Loucy (cell line): ENCODE results near the gene FITM1.
"Not testable (repeated sequence)": the region's sequence is repeated elsewhere in the genome, so short reads cannot be mapped to it uniquely, and the experiment has no call there.

Experiments
- H2AFZ ChIP-seq: fragments of 200-600 bp; sonication (generic); 2 replicates; pipeline ENCODE4 v1.6.0; 2016; ENCODE audit warnings: antibody characterized with exemption, mild to moderate bottlenecking, low read length, moderate library complexity
- H3F3A ChIP-seq: fragments of 200-600 bp; 2 replicates; pipeline ENCODE4 v1.6.0; 2016; ENCODE audit warnings: antibody characterized with exemption, low read depth, mild to moderate bottlenecking
- H3K27me3 ChIP-seq: fragments of 200-600 bp; sonication (generic); 2 replicates; pipeline ENCODE4 v1.6.1; 2014; ENCODE audit warnings: low read length, mild to moderate bottlenecking; ENCODE audit not compliant: insufficient read depth, poor library complexity, severe bottlenecking
- H3K36me3 ChIP-seq: fragments of 200-600 bp; sonication (generic); 2 replicates; pipeline ENCODE4 v1.6.1; 2016; ENCODE audit warnings: low read length; ENCODE audit not compliant: insufficient read depth
- H3K4me1 ChIP-seq: fragments of 200-600 bp; sonication (generic); 2 replicates; pipeline ENCODE4 v1.5.1; 2014; ENCODE audit warnings: low read length, mild to moderate bottlenecking; ENCODE audit not compliant: insufficient read depth, poor library complexity, severe bottlenecking
- H3K4me2 ChIP-seq: fragments of 200-600 bp; sonication (generic); 2 replicates; pipeline ENCODE4 v1.6.0; 2014; ENCODE audit warnings: antibody characterized with exemption, low read length, low read depth, mild to moderate bottlenecking; ENCODE audit not compliant: poor library complexity, severe bottlenecking
- H3K4me3 ChIP-seq: fragments of 200-600 bp; sonication (generic); 2 replicates; pipeline ENCODE4 v1.5.1; 2014; ENCODE audit warnings: low read length, mild to moderate bottlenecking, mixed read lengths; ENCODE audit not compliant: poor library complexity, severe bottlenecking
- H3K79me2 ChIP-seq: fragments of 200-600 bp; sonication (generic); 2 replicates; pipeline ENCODE4 v1.6.1; 2014; ENCODE audit warnings: low read length; ENCODE audit not compliant: insufficient read depth
- H3K9ac ChIP-seq: fragments of 200-600 bp; sonication (generic); 2 replicates; pipeline ENCODE4 v1.6.0; 2014; ENCODE audit warnings: mild to moderate bottlenecking, low read depth, low read length, moderate library complexity; ENCODE audit not compliant: poor library complexity, severe bottlenecking
- H3K9me2 ChIP-seq: fragments of 200-600 bp; sonication (generic); replicated peaks from 2 replicates; pipeline ENCODE4 v1.6.1; 2016; ENCODE audit warnings: low read depth, low read length, mixed read lengths
- H3K9me3 ChIP-seq: fragments of 200-600 bp; sonication (generic); 2 replicates; pipeline ENCODE4 v1.6.1; 2014; ENCODE audit warnings: mild to moderate bottlenecking, antibody characterized with exemption, low read length, low read depth; ENCODE audit not compliant: insufficient read depth
- H4K20me1 ChIP-seq: fragments of 200-600 bp; sonication (generic); 2 replicates; pipeline ENCODE4 v1.6.0; 2014; ENCODE audit warnings: antibody characterized with exemption, low read length, mild to moderate bottlenecking; ENCODE audit not compliant: insufficient read depth, poor library complexity, severe bottlenecking
- EZH2phosphoT487 ChIP-seq: fragments of 200-600 bp; IDR thresholded peaks from 2 replicates; pipeline ENCODE4 v1.6.1; 2018; ENCODE audit warnings: antibody characterized with exemption, mild to moderate bottlenecking, moderate library complexity, borderline replicate concordance
- TF ChIP-seq, protein P1 (sequence below): fragments of 200-600 bp; sonication (generic); conservative IDR thresholded peaks from 2 replicates; pipeline ENCODE4 v1.5.1; 2014; ENCODE audit warnings: mild to moderate bottlenecking, antibody characterized with exemption, low read length

The FITM1 gene

DNA sequence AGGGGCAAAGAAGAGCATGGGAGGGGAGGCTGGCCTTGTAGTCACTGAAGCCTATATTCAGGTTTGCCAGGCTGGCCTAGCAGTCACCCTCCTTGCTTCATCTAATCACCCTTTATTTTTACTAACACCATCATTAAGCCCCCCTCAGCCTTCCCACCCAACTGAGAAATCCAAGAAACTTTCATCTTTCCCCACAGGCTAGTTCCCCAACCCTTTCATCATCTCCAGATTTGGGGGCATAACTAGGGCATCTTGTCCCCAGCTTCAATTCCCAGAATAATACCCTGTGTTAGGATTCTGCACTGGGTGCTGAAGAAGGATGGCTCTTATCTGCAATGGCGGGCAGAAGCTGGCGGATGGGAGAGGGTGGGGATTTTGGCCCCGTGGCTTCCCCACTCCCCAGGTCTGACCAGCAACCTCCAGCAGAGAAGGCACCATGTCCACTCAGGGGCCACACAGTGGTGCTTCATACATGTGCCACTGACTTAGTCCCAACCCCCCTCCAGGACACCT lies 29.4 kb upstream of the FITM1 start:
- Histone ChIP-seq H4K20me1 (no peaks in the 10 kb centered on the region), H3K27me3 (no peaks in the 10 kb centered on the region), H3K4me3 (no peak overlapping the region), H3K9ac (no peak overlapping the region), H3F3A (no peaks in the 10 kb centered on the region), H3K9me2 (no peaks in the 10 kb centered on the region), H3K36me3 (no peaks in the 10 kb centered on the region; the same call in 1 of the 2 replicates), H3K79me2 (peaks cover 11% of the 10 kb centered on the region; the same call in 1 of the 2 replicates), H3K9me3 (no peaks in the 10 kb centered on the region), H3K4me1 (peaks cover 6% of the 10 kb centered on the region), H2AFZ (no peak overlapping the region), H3K4me2 (no peak overlapping the region)
- TF ChIP-seq EZH2phosphoT487: no peak
- TF ChIP-seq, protein P1, sequence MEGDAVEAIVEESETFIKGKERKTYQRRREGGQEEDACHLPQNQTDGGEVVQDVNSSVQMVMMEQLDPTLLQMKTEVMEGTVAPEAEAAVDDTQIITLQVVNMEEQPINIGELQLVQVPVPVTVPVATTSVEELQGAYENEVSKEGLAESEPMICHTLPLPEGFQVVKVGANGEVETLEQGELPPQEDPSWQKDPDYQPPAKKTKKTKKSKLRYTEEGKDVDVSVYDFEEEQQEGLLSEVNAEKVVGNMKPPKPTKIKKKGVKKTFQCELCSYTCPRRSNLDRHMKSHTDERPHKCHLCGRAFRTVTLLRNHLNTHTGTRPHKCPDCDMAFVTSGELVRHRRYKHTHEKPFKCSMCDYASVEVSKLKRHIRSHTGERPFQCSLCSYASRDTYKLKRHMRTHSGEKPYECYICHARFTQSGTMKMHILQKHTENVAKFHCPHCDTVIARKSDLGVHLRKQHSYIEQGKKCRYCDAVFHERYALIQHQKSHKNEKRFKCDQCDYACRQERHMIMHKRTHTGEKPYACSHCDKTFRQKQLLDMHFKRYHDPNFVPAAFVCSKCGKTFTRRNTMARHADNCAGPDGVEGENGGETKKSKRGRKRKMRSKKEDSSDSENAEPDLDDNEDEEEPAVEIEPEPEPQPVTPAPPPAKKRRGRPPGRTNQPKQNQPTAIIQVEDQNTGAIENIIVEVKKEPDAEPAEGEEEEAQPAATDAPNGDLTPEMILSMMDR: no peak

GRCh38 chr14:24102357-24103048 lies 28.0 kb upstream of the FITM1 start:
- Histone ChIP-seq H3K9ac (no peak overlapping the region), H3K4me1 (no peaks in the 10 kb centered on the region), H3K36me3 (no peaks in the 10 kb centered on the region; the same call in 1 of the 2 replicates), H3K9me2 (no peaks in the 10 kb centered on the region), H4K20me1 (no peaks in the 10 kb centered on the region), H3K79me2 (no peaks in the 10 kb centered on the region), H3K27me3 (no peaks in the 10 kb centered on the region), H3F3A (no peaks in the 10 kb centered on the region), H3K9me3 (no peaks in the 10 kb centered on the region), H3K4me2 (no peak overlapping the region), H2AFZ (no peak overlapping the region), H3K4me3 (no peak overlapping the region)
- TF ChIP-seq, protein P1: no peak
- no peak for TF ChIP-seq EZH2phosphoT487

DNA sequence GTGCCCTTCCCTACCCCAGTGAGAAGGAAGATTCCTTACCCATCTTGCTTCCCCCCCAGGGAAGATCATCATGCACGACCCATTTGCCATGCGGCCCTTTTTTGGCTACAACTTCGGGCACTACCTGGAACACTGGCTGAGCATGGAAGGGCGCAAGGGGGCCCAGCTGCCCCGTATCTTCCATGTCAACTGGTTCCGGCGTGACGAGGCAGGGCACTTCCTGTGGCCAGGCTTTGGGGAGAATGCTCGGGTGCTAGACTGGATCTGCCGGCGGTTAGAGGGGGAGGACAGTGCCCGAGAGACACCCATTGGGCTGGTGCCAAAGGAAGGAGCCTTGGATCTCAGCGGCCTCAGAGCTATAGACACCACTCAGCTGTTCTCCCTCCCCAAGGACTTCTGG lies 27.0 kb upstream of the FITM1 start:
- no peak for TF ChIP-seq EZH2phosphoT487
- TF ChIP-seq, protein P1: no peak
- H3K79me2 ChIP-seq: no peaks in the 10 kb centered on the region
- H3K36me3 ChIP-seq: no peaks in the 10 kb centered on the region; the same call in 1 of the 2 replicates
- H3K4me3 ChIP-seq: no peak overlapping the region
- H3F3A ChIP-seq: no peaks in the 10 kb centered on the region
- no peaks in the 10 kb centered on the region for H3K27me3 ChIP-seq
- peaks cover under 1% of the 10 kb centered on the region for H3K4me1 ChIP-seq
- H3K9me2 ChIP-seq: no peaks in the 10 kb centered on the region
- H3K9ac ChIP-seq: no peak overlapping the region
- H2AFZ ChIP-seq: no peak overlapping the region
- no peaks in the 10 kb centered on the region for H4K20me1 ChIP-seq
- no peaks in the 10 kb centered on the region for H3K9me3 ChIP-seq
- H3K4me2 ChIP-seq: no peak overlapping the region

DNA sequence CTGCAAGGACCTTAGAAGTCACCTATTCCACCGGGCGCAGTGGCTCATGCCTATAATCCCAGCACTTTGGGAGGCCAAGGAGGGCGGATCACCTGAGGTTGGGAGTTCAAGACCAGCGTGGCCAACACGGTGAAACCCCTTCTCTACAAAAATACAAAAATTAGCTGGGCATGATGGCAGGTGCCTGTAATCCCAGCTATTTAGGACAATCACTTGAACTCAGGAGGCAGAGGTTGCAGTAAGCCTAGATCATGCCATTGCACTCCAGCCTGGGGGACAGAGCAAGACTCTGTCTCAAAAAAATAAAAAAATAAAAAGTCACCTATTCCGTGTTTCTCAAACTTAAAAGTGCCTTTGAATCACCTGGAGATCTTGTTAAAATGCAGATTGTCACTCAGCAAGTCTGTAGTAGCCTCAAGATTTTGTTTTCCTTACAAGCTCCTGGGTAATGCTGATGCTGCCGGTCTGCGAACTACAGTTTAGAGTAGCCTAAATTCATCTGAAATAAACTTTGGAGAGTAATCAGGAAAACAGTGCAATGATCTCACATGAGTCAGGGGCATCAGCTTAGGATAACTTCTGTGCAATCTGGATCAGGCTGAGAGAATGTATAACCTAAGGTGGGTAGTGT lies 24.7 kb upstream of the FITM1 start:
- not testable (repeated sequence) for H3F3A ChIP-seq, H3K4me3 ChIP-seq, H3K9me3 ChIP-seq, H3K79me2 ChIP-seq, H3K27me3 ChIP-seq, H3K4me1 ChIP-seq, H2AFZ ChIP-seq, H3K9me2 ChIP-seq, H3K36me3 ChIP-seq, H4K20me1 ChIP-seq, H3K9ac ChIP-seq, H3K4me2 ChIP-seq
